ENCODE data around the gene FBXW5.

FBXW5 gene

GRCh38 chr9:136896027-136896426 is 48.5 kb downstream of the FBXW5 start:
- DNase-seq (ENCODE audit: low read depth in 1 of 2, low spot score in 1 of 2): no peak
- in situ Hi-C loops (cut with HindIII; ENCODE audit: low pct_unique_long_range_greater_than_20kb, low sequenced_read_pairs): no loop called here
- TF ChIP-seq JUND (IDR thresholded peaks at IDR 0.05; ENCODE audit: low read depth): no peak

DNA sequence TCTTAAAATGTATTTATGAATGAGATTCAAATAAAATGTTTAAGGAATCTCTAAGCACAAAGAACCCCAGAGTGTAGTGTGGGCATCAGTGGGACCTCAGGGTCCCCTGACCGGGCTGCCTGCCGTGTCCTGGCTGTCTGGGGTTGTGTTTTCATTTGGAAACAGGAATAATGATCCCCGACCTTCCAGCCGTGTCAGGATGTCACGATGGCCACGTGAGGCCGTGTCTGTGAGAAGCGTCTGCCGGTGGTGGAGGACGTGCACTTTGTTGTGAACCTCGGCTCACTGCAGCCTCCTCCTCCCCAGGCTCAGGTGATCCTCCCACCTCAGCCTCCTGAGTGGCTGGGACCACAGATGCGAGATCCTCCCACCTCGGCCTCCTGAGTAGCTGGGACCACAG is 53.9 kb downstream of the FBXW5 start:
- TF ChIP-seq JUND (IDR thresholded peaks at IDR 0.05; ENCODE audit: low read depth): no peak
- DNase-seq (ENCODE audit: low read depth in 1 of 2, low spot score in 1 of 2): no peak
- in situ Hi-C loops (cut with HindIII; ENCODE audit: low pct_unique_long_range_greater_than_20kb, low sequenced_read_pairs): no loop called here

Measured in T47D (cell line).